Measurements from ENCODE around the gene OR6Y1.

The OR6Y1 gene

DNA sequence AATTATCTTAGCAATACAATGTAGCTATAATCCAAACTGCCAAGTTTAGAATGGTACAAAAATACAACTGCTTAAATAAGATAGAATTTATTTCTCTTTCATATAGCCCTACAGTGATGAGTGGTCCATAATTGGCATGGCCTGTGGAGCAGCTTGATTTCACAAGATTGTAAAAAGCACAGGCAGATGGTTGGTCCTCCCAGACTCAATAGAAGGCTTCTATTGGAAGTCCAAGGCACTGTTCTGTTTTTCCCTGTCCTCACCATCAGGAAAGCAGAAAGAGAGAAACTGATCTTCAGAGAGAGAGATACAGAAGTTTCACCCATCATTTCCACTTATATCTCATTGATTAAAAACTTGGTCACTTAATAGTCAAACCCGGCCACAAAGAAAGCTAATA lies 18.0 kb upstream of the OR6Y1 start:
- no peak overlapping the region for H3K4me3 ChIP-seq (ENCODE audit: low read depth, low read length)
- CTCF ChIA-PET = no interaction called here
- no peak for TF ChIP-seq CTCF (IDR thresholded peaks at IDR 0.05; ENCODE audit: insufficient read depth, low read length, missing control alignments)
- POLR2A ChIA-PET = no interaction called here
- DNase-seq (ENCODE audit: low read depth, low spot score) = no peak

DNA sequence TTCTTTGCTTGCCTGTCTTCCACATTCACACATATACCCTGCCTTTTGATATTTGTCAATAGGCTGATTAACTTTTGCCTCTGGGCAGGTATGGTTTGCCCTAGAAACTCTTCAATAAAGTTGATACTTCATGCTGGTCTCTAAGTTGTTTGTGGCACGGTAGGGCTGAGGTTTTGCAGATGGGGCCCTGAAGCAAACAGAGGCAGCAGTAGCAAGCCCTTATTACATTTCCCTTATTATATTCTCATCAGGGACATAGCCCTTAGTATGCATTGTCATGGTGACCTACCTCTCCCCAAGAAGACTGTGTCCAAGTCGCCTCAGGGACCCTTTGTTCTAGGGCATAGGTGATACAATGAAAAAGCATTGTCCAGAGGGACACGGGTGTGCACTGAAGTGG lies 16.3 kb upstream of the OR6Y1 start, which contains the start of gene OR6P1:
OR6P1 (minus strand) TSS at position 101 of the 400 bp plus-strand sequence. CDS start 6,976 bp downstream, outside the sequence.
- no peak for TF ChIP-seq CTCF (IDR thresholded peaks at IDR 0.05; ENCODE audit: insufficient read depth, low read length, missing control alignments)
- DNase-seq (ENCODE audit: low read depth, low spot score) = no peak
- CTCF ChIA-PET = no interaction called here
- POLR2A ChIA-PET = no interaction called here
- no peak within 1 kb of the TSS for H3K4me3 ChIP-seq (ENCODE audit: low read depth, low read length)

DNA sequence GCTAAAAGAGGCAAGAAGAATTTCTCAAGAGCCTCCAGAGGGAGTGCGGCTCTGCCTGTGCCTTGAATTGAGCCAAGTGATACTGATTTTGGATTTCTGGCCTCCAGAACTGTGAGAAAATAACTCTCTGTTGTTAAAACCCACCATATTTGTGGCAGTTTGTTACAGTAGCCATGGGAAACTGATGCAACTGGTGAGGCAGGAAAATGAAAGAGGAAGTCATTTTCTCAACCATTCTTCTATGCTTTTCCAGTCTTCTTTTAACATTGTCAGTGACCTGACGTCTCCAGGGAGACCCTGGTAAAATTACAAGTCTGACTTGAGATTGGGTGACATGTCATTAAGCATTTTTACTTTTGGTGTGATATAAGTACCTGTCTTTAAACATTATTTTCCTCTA lies 10.4 kb upstream of the OR6Y1 start:
- TF ChIP-seq CTCF (IDR thresholded peaks at IDR 0.05; ENCODE audit: insufficient read depth, low read length, missing control alignments) = no peak
- CTCF ChIA-PET = no interaction called here
- no peak for DNase-seq (ENCODE audit: low read depth, low spot score)
- H3K4me3 ChIP-seq (ENCODE audit: low read depth, low read length) = no peak overlapping the region
- POLR2A ChIA-PET = no interaction called here

DNA sequence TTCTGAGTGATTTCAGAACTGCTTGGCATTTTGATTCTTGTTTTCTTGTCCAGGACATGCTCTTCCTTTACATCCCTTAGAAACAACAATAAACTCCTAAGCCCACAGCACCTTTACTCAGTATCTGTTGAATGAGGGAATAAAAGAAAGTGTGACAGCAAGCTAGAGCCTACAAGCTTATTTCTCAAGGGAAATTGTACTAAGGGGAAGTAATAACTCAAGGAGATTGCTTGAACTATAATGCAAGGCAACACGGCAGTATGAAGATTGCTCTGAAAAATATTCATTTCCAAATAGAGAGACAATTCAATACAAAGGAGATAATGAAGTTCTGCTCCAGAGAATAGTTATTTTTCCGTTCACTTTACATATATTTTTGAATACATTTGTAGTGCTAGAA lies 9.6 kb upstream of the OR6Y1 start:
- no peak overlapping the region for H3K4me3 ChIP-seq (ENCODE audit: low read depth, low read length)
- DNase-seq (ENCODE audit: low read depth, low spot score) = no peak
- POLR2A ChIA-PET = no interaction called here
- CTCF ChIA-PET = no interaction called here
- TF ChIP-seq CTCF (IDR thresholded peaks at IDR 0.05; ENCODE audit: insufficient read depth, low read length, missing control alignments) = no peak

GRCh38 chr1:158559696-158560095 lies 5.5 kb upstream of the OR6Y1 start:
- ChIA-PET POLR2A (no interaction called here), CTCF (no interaction called here)

GRCh38 chr1:158552296-158552695 lies 1.9 kb downstream of the OR6Y1 start:
- TF ChIP-seq CTCF (IDR thresholded peaks at IDR 0.05; ENCODE audit: insufficient read depth, low read length, missing control alignments) = no peak
- no peak overlapping the region for H3K4me3 ChIP-seq (ENCODE audit: low read depth, low read length)
- POLR2A ChIA-PET = no interaction called here
- CTCF ChIA-PET = interaction anchor here (1.0 kb wide), 1 partner anchor 520 kb away, joined by 3 read pairs; no protein-coding TSS in a partner anchor
- DNase-seq (ENCODE audit: low read depth, low spot score) = no peak

More at GRCh38 chr1:158559696-158560095, 5.5 kb upstream of the OR6Y1 start:
- no peak for TF ChIP-seq CTCF (IDR thresholded peaks at IDR 0.05; ENCODE audit: insufficient read depth, low read length, missing control alignments)
- no peak overlapping the region for H3K4me3 ChIP-seq (ENCODE audit: low read depth, low read length)
- no peak for DNase-seq (ENCODE audit: low read depth, low spot score)
